Measurements from ENCODE around the gene GORAB. TPM values are rescaled to one million over a fixed set of nuclear protein-coding genes. Genes with fewer than 3 reads are reported as not detected.

The GORAB gene
- total RNA-seq, 2 experiments from 2014 or later = 11.0 TPM

DNA sequence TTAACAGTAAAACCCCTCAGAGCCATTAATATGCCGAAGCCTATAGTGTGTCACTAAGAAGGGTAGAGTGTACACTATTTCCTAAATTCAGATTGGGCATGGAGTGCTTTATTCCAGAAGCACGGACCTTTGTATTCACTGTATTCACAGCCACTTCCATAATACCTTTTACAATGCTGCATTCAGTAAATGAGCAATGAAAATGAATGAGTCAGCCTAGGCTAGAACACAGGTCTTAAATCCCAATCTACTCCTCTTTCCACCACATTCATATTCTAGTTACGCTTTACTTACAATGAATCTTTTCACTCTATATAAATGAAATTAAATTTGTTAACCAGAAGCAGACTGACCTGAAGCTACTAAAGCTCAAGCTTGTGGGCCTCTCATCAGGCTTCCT, 13.0 kb upstream of the GORAB start:
- no peak for DNase-seq
- no peaks in the 10 kb centered on the region for H3K9me3 Mint-ChIP-seq (ENCODE audit: insufficient read depth)
- no peak overlapping the region for H3K4me3 Mint-ChIP-seq
- ChIA-PET CTCF (no interaction called here), POLR2A (no interaction called here)
- H3K4me1 Mint-ChIP-seq (ENCODE audit: low read depth) = no peaks in the 10 kb centered on the region
- H3K27ac Mint-ChIP-seq = no peak overlapping the region
- peaks cover 21% of the 10 kb centered on the region for H3K27me3 Mint-ChIP-seq (ENCODE audit: low read depth)
- ATAC-seq = no peak
- no peaks in the 10 kb centered on the region for H3K36me3 Mint-ChIP-seq (ENCODE audit: low read depth)

DNA sequence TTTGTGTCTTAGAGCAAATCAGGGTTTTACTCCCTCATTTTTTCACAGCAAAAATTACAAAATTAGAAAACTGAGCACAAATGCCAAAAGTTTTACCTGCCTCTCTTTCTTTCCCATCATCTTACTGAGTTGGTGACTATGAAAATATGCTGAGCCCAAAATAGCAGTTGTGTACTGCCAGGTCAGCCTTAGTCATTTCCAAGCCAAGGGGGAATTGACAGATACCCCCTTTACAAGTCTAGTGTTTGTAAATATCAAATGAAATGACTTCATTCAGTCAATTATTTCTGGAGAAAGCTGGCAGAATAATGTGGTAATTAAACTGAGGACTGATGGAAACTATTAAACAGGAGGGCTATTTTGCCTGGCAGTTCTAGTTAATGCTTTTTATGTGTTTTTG, 11.4 kb upstream of the GORAB start:
- no peak for DNase-seq
- Mint-ChIP-seq H3K27ac (no peak overlapping the region), H3K4me3 (no peak overlapping the region), H3K27me3 (ENCODE audit: low read depth) (peaks cover 20% of the 10 kb centered on the region), H3K4me1 (ENCODE audit: low read depth) (no peaks in the 10 kb centered on the region), H3K36me3 (ENCODE audit: low read depth) (no peaks in the 10 kb centered on the region), H3K9me3 (ENCODE audit: insufficient read depth) (no peaks in the 10 kb centered on the region)
- CTCF ChIA-PET = no interaction called here
- no peak for ATAC-seq
- POLR2A ChIA-PET = no interaction called here

DNA sequence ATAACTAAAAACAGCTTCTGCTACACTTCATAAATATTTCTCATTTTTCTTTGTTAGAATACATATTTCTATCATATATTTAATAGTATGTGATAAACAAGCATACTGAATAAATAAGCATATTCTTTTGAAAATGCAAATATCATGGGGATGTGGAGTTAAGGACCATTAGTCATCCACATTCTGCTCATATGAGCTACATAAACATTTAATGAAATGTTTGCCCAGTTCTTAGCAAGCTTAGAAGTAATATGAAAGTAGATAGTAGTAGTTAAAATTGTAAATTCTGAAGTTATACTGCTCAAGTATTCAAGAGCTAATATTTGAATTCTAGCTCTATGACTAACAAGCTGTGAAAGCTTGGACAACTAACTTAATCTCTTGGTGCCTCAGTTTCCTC, 10.1 kb upstream of the GORAB start:
- no peak overlapping the region for H3K27ac Mint-ChIP-seq
- peaks cover 23% of the 10 kb centered on the region for H3K27me3 Mint-ChIP-seq (ENCODE audit: low read depth)
- no peak overlapping the region for H3K4me3 Mint-ChIP-seq
- H3K4me1 Mint-ChIP-seq (ENCODE audit: low read depth) = no peaks in the 10 kb centered on the region
- ChIA-PET CTCF (interaction anchor here (1.8 kb wide), 1 partner anchor 10 kb away, joined by 6 read pairs; the partner anchor contains the start of gene GORAB), POLR2A (no interaction called here)
- no peak for ATAC-seq
- H3K9me3 Mint-ChIP-seq (ENCODE audit: insufficient read depth) = no peaks in the 10 kb centered on the region
- H3K36me3 Mint-ChIP-seq (ENCODE audit: low read depth) = no peaks in the 10 kb centered on the region
- no peak for DNase-seq

DNA sequence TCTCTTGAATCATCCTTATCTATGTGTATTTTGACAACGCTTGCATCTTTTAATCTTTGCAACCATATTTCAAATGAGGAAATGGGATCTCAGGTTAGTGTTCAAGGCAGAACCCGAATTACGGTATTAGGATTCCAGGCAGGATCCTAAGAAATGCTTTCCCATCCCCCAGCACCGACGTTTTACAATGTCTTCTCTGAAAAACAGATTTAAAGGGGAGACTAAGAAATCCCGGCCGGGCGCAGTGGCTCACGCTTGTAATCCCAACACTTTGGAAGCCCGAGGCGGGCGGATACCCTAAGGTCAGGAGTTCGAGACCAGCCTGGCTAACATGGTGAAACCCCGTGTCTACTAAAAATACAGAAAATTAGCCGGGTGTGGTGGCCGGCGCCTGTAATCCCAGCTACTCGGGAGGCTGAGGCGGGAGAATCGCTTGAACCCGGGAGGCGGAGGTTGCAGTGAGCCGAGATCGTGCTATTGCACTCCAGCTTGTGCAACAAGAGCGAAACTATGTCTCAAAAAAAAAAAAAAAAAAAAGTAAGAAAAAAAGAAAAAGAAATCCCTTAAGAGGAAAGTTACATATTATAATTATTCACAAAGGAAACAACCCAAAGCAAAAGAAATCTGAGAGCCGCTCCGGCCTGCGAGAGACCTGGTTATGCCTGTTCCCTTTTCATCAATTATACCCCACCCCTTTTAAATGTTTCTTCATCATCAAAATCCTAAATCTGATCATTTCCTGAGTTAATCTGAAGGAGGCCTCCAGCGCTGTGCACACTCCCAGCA, 801 bp upstream of the GORAB start:
- H3K36me3 Mint-ChIP-seq (ENCODE audit: low read depth) = peaks cover 5% of the 10 kb centered on the region
- no peak overlapping the region for H3K4me3 Mint-ChIP-seq
- no peak overlapping the region for H3K27ac Mint-ChIP-seq
- H3K4me1 Mint-ChIP-seq (ENCODE audit: low read depth) = peaks cover 7% of the 10 kb centered on the region
- H3K27me3 Mint-ChIP-seq (ENCODE audit: low read depth) = peaks cover 14% of the 10 kb centered on the region
- H3K9me3 Mint-ChIP-seq (ENCODE audit: insufficient read depth) = no peaks in the 10 kb centered on the region
- DNase-seq = no peak
- ChIA-PET POLR2A (interaction anchor here (0.9 to 2.3 kb wide), 5 partner anchors 10 to 639 kb away, joined by 3 to 10 read pairs (median 5); no protein-coding TSS in a partner anchor), CTCF (interaction anchor here (1.0 to 1.9 kb wide), 3 partner anchors 9 to 782 kb away, joined by 3 to 6 read pairs (median 3); partner anchors contain the start of gene FMO4)
- ATAC-seq = no peak

DNA sequence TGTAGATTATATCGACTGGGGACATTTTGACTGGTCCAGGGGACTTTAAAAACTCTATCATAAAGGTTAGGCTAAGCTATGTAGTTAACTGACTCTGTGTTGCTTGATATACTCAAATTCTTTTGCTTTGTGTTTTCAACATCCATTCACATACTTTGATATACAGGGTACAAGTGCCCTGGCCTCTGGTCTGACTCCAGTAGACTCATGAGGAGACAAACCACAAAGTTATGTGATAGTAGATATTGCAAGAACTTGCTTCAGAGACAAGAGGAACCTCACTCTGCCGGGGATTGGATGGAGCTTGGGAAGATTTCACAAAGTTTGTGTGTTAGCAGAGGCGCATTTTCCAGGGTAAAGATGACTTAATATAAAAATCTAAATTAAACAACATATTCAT, 1.3 kb downstream of the GORAB start:
- CTCF ChIA-PET = interaction anchor here (1.9 kb wide), 1 partner anchor 11 kb away, joined by 6 read pairs; no protein-coding TSS in a partner anchor

DNA sequence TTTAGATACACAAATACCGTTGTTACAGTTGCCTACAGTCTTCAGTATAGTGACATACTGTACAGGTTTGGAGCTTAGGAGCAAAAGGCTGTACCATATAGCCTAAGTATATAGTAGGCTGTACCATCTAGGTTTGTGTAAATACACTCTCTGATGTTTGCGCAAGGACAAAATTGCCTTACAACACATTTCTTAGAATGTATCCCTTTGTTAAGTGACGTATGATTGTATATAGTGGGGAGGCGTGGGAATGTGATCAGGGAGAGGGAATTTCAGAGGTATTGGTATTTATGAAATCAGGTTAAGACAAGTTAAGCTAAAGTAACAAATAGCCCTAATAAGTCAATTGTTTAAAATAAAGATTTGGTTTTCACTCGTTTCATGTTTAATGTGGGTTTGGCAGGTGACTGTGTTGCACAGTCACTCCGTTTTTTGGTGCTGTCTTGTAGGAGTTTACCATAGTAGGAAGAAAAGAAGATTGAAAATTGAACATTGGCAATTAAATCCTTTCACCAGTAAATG, 2.7 kb downstream of the GORAB start:
- Mint-ChIP-seq H3K36me3 (ENCODE audit: low read depth) (peaks cover 24% of the 10 kb centered on the region), H3K27me3 (ENCODE audit: low read depth) (peaks cover 3% of the 10 kb centered on the region), H3K27ac (no peak overlapping the region), H3K9me3 (ENCODE audit: insufficient read depth) (no peaks in the 10 kb centered on the region), H3K4me1 (ENCODE audit: low read depth) (peaks cover 10% of the 10 kb centered on the region), H3K4me3 (no peak overlapping the region)
- DNase-seq (no peak), ATAC-seq (no peak)
- CTCF ChIA-PET = no interaction called here
- POLR2A ChIA-PET = no interaction called here

More for the DNA sequence above, 1.3 kb downstream of the GORAB start:
- H3K27me3 Mint-ChIP-seq (ENCODE audit: low read depth) = peaks cover 8% of the 10 kb centered on the region
- POLR2A ChIA-PET = interaction anchor here (0.9 to 1.3 kb wide), 2 partner anchors 10 to 639 kb away, joined by 3 read pairs; partner anchors contain the start of gene SCYL3
- no peak overlapping the region for H3K27ac Mint-ChIP-seq
- H3K9me3 Mint-ChIP-seq (ENCODE audit: insufficient read depth) = no peaks in the 10 kb centered on the region
- peaks cover 12% of the 10 kb centered on the region for H3K36me3 Mint-ChIP-seq (ENCODE audit: low read depth)
- ATAC-seq (no peak), DNase-seq (no peak)
- no peak overlapping the region for H3K4me3 Mint-ChIP-seq
- peaks cover 10% of the 10 kb centered on the region for H3K4me1 Mint-ChIP-seq (ENCODE audit: low read depth)

DNA sequence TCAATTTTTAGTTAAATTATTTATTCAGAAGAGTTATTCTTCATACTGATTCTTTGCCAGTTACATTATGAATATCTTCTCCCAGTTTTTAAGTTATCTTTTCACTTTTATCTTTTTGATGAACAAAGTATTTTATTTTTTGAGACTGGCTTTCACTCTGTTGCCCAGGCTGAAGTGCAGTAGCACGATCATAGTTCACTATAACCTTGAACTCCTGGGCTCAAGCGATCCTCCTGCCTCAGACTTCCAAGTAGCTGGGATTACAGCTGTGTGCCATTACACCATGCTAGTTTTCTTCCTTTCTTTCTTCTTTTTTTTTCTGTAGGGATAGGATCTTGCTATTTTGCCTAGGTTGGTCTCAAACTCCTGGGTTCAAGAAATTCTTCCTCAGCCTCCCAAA, 3.5 kb downstream of the GORAB start:
- ATAC-seq (no peak), DNase-seq (no peak)
- no peak overlapping the region for H3K4me3 Mint-ChIP-seq
- H3K9me3 Mint-ChIP-seq (ENCODE audit: insufficient read depth) = no peaks in the 10 kb centered on the region
- POLR2A ChIA-PET = no interaction called here
- H3K27me3 Mint-ChIP-seq (ENCODE audit: low read depth) = no peaks in the 10 kb centered on the region
- no peak overlapping the region for H3K27ac Mint-ChIP-seq
- peaks cover 29% of the 10 kb centered on the region for H3K36me3 Mint-ChIP-seq (ENCODE audit: low read depth)
- H3K4me1 Mint-ChIP-seq (ENCODE audit: low read depth) = peaks cover 7% of the 10 kb centered on the region
- CTCF ChIA-PET = no interaction called here

DNA sequence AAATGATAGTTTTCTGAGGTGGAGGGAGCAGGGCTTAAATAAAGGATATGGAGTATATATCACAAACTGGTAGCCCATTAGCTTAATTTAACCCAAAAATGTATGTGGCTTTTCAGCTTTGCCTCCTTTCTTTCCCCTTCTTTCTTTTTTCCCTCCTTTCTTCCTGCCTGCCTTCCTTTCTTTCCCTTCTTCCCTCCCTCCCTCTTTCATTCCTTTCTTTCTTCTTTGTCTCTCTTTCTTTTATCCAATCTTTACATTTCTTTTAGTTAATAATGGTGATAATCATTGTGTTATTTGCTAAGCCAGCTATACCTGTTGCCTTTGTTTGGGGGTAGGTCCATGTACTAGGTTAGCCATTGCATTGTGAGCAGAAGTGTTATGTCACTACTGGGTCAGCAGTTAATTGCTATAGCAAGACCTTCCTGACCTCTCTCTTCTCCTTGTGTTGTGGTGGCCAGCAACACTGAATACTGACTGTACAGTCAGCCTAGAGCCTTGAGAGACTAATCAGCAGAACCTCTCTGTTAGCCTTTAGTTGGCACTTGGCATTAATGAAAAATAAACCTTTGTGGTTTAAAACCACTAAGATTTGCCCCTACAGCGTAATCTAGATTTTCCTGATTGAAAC, 5.1 kb downstream of the GORAB start:
- no peak overlapping the region for H3K27ac Mint-ChIP-seq
- no peaks in the 10 kb centered on the region for H3K27me3 Mint-ChIP-seq (ENCODE audit: low read depth)
- DNase-seq (no peak), ATAC-seq (no peak)
- H3K4me1 Mint-ChIP-seq (ENCODE audit: low read depth) = peaks cover 3% of the 10 kb centered on the region
- H3K4me3 Mint-ChIP-seq = no peak overlapping the region
- peaks cover 40% of the 10 kb centered on the region for H3K36me3 Mint-ChIP-seq (ENCODE audit: low read depth)
- H3K9me3 Mint-ChIP-seq (ENCODE audit: insufficient read depth) = no peaks in the 10 kb centered on the region
- CTCF ChIA-PET = no interaction called here
- POLR2A ChIA-PET = no interaction called here

DNA sequence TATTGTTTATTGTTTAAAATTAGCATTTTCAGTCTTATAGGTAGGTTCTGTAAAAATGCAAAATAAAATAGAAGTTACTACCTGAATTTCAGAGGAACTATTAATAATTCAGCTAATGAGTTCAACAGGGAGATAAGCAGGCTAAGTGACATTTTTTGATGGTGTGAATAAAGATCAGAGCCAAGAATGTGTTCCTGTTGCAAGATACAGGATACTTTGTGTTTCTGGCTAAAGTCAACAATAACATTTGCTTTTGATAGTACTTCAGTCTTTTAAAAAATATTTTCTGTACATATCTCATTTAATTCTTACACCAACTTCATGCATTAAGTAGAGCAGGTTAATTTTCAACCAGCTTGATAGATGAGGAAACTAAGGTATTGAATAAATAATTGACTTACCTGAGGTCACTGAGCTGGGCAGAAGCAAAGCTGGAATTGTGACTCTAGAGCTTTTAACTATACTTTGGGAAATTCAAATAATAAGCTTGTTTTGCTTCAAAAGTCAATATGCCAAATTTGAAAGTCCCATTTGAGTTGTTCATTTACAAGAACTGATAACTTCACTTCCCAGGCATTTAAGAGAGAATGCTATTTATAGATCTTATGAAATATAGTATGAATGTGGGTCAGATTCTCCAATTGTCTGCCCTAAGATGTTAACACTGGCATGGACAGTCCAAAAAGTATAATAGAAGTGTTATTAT, 6.0 kb downstream of the GORAB start:
- H3K4me1 Mint-ChIP-seq (ENCODE audit: low read depth) = peaks cover 3% of the 10 kb centered on the region
- ATAC-seq (no peak), DNase-seq (no peak)
- peaks cover 45% of the 10 kb centered on the region for H3K36me3 Mint-ChIP-seq (ENCODE audit: low read depth)
- H3K9me3 Mint-ChIP-seq (ENCODE audit: insufficient read depth) = no peaks in the 10 kb centered on the region
- no peaks in the 10 kb centered on the region for H3K27me3 Mint-ChIP-seq (ENCODE audit: low read depth)
- ChIA-PET CTCF (no interaction called here), POLR2A (no interaction called here)
- no peak overlapping the region for H3K4me3 Mint-ChIP-seq
- H3K27ac Mint-ChIP-seq = no peak overlapping the region

DNA sequence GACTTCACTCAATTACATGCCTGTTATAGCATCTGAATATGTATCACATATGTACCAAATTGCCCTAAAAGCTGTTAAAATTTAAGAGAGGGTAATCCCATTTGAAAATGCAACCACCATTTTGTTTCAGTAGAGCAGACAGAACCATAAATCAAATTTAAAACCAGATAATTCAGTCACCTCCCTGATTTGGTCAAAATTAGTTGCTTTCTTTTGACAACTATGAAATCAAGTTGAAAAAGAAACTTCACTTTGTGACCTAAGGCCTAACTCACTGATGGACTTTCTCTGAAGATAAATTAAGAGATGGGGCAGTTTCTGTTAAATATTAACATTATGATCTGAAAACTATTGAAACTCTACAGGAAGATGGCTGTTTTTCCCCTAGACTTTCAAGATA, 6.7 kb downstream of the GORAB start:
- Mint-ChIP-seq H3K27ac (no peak overlapping the region), H3K27me3 (ENCODE audit: low read depth) (no peaks in the 10 kb centered on the region), H3K4me1 (ENCODE audit: low read depth) (peaks cover 3% of the 10 kb centered on the region), H3K9me3 (ENCODE audit: insufficient read depth) (no peaks in the 10 kb centered on the region), H3K36me3 (ENCODE audit: low read depth) (peaks cover 50% of the 10 kb centered on the region), H3K4me3 (no peak overlapping the region)
- ATAC-seq (no peak), DNase-seq (no peak)
- ChIA-PET POLR2A (no interaction called here), CTCF (no interaction called here)

DNA sequence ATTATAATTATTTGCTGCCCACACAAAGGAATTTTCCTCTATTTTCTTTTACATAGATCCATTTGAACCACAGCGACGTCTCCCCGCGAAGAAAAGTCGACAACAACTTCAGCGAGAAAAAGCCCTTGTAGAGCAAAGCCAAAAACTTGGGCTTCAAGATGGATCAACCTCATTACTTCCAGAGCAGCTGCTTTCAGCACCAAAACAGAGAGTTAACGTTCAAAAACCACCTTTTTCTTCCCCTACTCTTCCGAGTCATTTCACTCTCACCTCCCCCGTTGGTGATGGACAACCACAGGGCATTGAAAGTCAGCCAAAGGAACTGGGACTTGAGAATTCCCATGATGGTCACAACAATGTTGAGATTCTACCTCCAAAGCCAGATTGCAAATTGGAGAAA, 7.2 kb downstream of the GORAB start:
- H3K9me3 Mint-ChIP-seq (ENCODE audit: insufficient read depth) = no peaks in the 10 kb centered on the region
- ChIA-PET POLR2A (no interaction called here), CTCF (no interaction called here)
- no peak overlapping the region for H3K4me3 Mint-ChIP-seq
- DNase-seq (no peak), ATAC-seq (no peak)
- peaks cover 3% of the 10 kb centered on the region for H3K4me1 Mint-ChIP-seq (ENCODE audit: low read depth)
- H3K36me3 Mint-ChIP-seq (ENCODE audit: low read depth) = peaks cover 55% of the 10 kb centered on the region
- no peaks in the 10 kb centered on the region for H3K27me3 Mint-ChIP-seq (ENCODE audit: low read depth)
- no peak overlapping the region for H3K27ac Mint-ChIP-seq

DNA sequence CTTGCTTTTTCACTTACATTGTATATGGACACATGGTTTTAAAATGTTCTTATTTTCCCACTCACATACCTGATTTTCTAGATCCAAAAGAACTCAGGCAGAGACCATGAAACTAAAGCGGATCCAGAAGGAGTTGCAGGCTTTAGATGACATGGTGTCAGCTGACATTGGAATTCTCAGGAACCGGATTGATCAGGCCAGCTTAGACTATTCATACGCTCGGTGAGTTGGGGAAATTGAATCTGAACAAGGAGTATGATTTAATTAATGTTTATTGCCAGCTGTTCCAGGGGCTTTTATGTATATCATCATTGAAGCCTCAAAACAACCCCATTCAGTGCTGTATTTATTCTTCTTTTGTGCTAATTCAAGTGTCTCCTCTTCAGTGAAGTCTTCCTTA, 12.7 kb downstream of the GORAB start:
- Mint-ChIP-seq H3K27me3 (ENCODE audit: low read depth) (no peaks in the 10 kb centered on the region), H3K4me3 (no peak overlapping the region), H3K27ac (no peak overlapping the region), H3K36me3 (ENCODE audit: low read depth) (peaks cover 63% of the 10 kb centered on the region), H3K9me3 (ENCODE audit: insufficient read depth) (no peaks in the 10 kb centered on the region), H3K4me1 (ENCODE audit: low read depth) (no peaks in the 10 kb centered on the region)
- CTCF ChIA-PET = interaction anchor here (1.7 kb wide), 1 partner anchor 12 kb away, joined by 3 read pairs; the partner anchor contains the start of gene GORAB
- ATAC-seq (no peak), DNase-seq (no peak)
- POLR2A ChIA-PET = interaction anchor here (0.9 to 1.0 kb wide), 2 partner anchors 13 kb away, joined by 3 to 4 read pairs; partner anchors contain the start of gene GORAB

Measured in activated CD8-positive, alpha-beta T cell treated with anti-CD3 and anti-CD28 coated beads, Interleukin-2, amount 10 ng/mL, durations not matched to agents 7 days and 5 days (primary cell).